GM10248 (cell line): ENCODE measurements around the gene ZSWIM5.
"Not testable (repeated sequence)": the region's sequence is repeated elsewhere in the genome, so short reads cannot be mapped to it uniquely, and the experiment has no call there.

Experiments
- CTCF ChIA-PET: fragments of 300-600 bp; sonication (Branson Sonifier 250); formaldehyde crosslinking; extraction: SDS; loops from one replicate; lab custom pipeline; 2021; ENCODE audit warnings: antibody characterized with exemption; lab: Yijun Ruan, JAX
- POLR2A ChIA-PET: fragments of 350-650 bp; sonication (Branson Sonifier 250); formaldehyde crosslinking; extraction: SDS; loops from one replicate; lab custom pipeline; 2020; ENCODE audit warnings: antibody characterized with exemption; lab: Yijun Ruan, JAX
- DNase-seq: peaks from one replicate; pipeline ENCODE4 v3.0.0; 2012; ENCODE audit errors: extremely low spot score
- TF ChIP-seq, protein P1 (sequence below): IDR thresholded peaks from 2 replicates; pipeline ENCODE4 v1.5.1; 2012; ENCODE audit warnings: mild to moderate bottlenecking, low read depth; ENCODE audit errors: extremely low read depth, missing control alignments, control extremely low read depth

The ZSWIM5 gene

GRCh38 chr1:45001011-45001481 is 205.4 kb downstream of the ZSWIM5 start:
- CTCF ChIA-PET = interaction anchor here (0.9 kb wide), 1 partner anchor 9 kb away, joined by 3 read pairs; no protein-coding TSS in a partner anchor

DNA sequence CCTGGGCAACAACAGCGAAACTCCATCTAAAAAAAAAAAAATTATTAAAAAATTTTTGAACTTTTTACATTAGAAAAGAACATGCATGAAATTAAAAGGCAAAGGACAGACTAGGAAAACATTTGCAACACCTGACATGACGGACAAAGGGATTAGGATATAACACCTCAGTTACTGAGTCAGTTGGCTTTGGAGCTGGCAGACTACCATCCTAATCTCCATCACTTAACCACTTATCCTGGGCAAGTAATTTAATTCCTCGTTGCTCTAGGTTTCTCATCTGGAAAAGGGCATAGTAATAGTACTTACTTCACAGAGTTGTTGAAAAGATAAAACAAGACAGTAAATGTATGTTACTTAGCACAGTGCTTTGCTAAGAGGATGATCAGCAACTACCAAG is 207.2 kb downstream of the ZSWIM5 start:
- DNase-seq = no peak
- CTCF ChIA-PET = interaction anchor here (1.3 to 4.4 kb wide), 3 partner anchors 11 to 20 kb away, joined by 3 to 18 read pairs (median 6); partner anchors contain the start of genes HECTD3 and UROD
- TF ChIP-seq, protein P1, sequence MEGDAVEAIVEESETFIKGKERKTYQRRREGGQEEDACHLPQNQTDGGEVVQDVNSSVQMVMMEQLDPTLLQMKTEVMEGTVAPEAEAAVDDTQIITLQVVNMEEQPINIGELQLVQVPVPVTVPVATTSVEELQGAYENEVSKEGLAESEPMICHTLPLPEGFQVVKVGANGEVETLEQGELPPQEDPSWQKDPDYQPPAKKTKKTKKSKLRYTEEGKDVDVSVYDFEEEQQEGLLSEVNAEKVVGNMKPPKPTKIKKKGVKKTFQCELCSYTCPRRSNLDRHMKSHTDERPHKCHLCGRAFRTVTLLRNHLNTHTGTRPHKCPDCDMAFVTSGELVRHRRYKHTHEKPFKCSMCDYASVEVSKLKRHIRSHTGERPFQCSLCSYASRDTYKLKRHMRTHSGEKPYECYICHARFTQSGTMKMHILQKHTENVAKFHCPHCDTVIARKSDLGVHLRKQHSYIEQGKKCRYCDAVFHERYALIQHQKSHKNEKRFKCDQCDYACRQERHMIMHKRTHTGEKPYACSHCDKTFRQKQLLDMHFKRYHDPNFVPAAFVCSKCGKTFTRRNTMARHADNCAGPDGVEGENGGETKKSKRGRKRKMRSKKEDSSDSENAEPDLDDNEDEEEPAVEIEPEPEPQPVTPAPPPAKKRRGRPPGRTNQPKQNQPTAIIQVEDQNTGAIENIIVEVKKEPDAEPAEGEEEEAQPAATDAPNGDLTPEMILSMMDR = no peak
- POLR2A ChIA-PET = interaction anchor here (0.7 kb wide), 1 partner anchor 211 kb away, joined by 3 read pairs; the partner anchor contains the start of gene BEST4

More at GRCh38 chr1:45001011-45001481, 205.4 kb downstream of the ZSWIM5 start:
- POLR2A ChIA-PET = no interaction called here
- no peak for DNase-seq
- TF ChIP-seq, protein P1 = no peak

GRCh38 chr1:44995467-44996238 is 210.8 kb downstream of the ZSWIM5 start:
- no peak for DNase-seq
- ChIA-PET CTCF (interaction anchor here (1.0 to 4.4 kb wide), 2 partner anchors 9 to 23 kb away, joined by 3 to 18 read pairs; partner anchors contain the start of gene EIF2B3), POLR2A (no interaction called here)
- TF ChIP-seq, protein P1 = no peak

- ChIA-PET POLR2A (no interaction called here), CTCF (interaction anchor here (1.0 to 1.2 kb wide), 3 partner anchors 10 to 365 kb away, joined by 3 to 4 read pairs (median 3); partner anchors contain the start of genes HECTD3 and UROD)
- TF ChIP-seq, protein P1 = no peak
- no peak for DNase-seq
Observed at GRCh38 chr1:44994309-44994898, 212.0 kb downstream of the ZSWIM5 start.

DNA sequence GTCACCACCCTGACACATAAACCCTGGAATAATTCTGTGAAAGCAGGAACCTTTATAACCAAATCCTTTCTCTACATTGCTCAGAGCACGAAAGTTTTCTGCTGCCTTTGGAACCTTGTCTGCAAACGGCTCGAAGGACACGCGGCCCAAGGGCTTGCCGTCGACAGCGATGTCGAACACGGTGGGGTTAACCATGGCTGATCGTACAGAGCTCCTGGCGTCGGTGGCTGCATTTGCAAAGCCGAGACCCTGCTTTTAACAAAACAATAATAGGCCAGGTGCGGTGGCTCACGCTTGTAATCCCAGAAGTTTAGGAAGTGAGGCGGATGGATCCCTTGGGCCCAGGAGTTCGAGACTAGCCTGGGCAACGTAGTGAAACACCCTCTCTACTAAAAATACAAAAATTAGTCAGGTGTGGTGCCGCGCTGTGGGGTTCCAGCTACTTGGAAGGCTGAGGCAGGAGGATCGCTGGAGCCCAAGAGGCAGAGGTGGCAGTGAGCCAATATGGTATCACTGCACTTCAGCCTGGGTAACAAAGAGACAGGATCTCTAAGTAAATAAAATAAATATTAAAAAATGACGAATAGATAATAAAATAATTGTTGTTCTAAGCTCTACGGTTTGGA is 217.8 kb downstream of the ZSWIM5 start:
- ChIA-PET CTCF (interaction anchor here (0.8 to 2.6 kb wide), 5 partner anchors 16 to 314 kb away, joined by 3 to 8 read pairs (median 4); partner anchors contain the start of gene HECTD3), POLR2A (no interaction called here)
- TF ChIP-seq, protein P1 = no peak

GRCh38 chr1:44985747-44986359 is 220.6 kb downstream of the ZSWIM5 start:
- TF ChIP-seq, protein P1 = no peak
- DNase-seq = no peak
- POLR2A ChIA-PET = interaction anchor here (0.7 to 1.5 kb wide), 3 partner anchors 26 to 329 kb away, joined by 4 to 6 read pairs (median 5); partner anchors contain the start of genes HECTD3 and UROD
- CTCF ChIA-PET = interaction anchor here (0.9 to 2.6 kb wide), 4 partner anchors 10 to 291 kb away, joined by 3 to 8 read pairs (median 3); partner anchors contain the start of gene PTCH2

More for the DNA sequence above, 217.8 kb downstream of the ZSWIM5 start:
- no peak for DNase-seq

- POLR2A ChIA-PET, DNase-seq, CTCF ChIA-PET: not testable (repeated sequence)
Observed at GRCh38 chr1:44977372-44977771, 229.0 kb downstream of the ZSWIM5 start.
